HCT116 (cell line): ENCODE measurements around the gene IMPG2. TPM values are rescaled to one million over a fixed set of nuclear protein-coding genes. Genes with fewer than 3 reads are reported as not detected.

Experiments used
- ATAC-seq: fragments of 200-7000 bp; cut with Tn5 transposase; 2 replicates; pipeline ENCODE4 v1.9.1; 2020; ENCODE audit warnings: mild to moderate bottlenecking, moderate library complexity
- BruUV-seq: library from RNA; stranded (reverse); fragments of 400-500 nt; replicated peaks from 2 replicates; lab custom pipeline; 2021; lab: Mats Ljungman, UMichigan
- CTCF ChIA-PET: fragments of 300-600 bp; sonication (Branson Sonifier 250); formaldehyde crosslinking; loops from one replicate; lab custom pipeline; 2021; ENCODE audit warnings: antibody characterized with exemption; lab: Charles Lee
- POLR2A ChIA-PET: fragments of 300-600, 350-600 bp; sonication (Branson Sonifier 250); formaldehyde crosslinking; loops from one replicate; lab custom pipeline; 2021; ENCODE audit warnings: antibody characterized with exemption; lab: Charles Lee
- RAD21 ChIA-PET, 2 experiments: fragments of 300-600 bp; sonication (Branson Sonifier 250); formaldehyde crosslinking; loops; one replicate each; lab custom pipeline; 2023; ENCODE audit warnings: low total read pairs in 2 of 2; ENCODE audit not compliant: uncharacterized antibody in 2 of 2, unreplicated experiment in 2 of 2, low non-redundant PET in 1 of 2; lab: Charles Lee
- DNase-seq: peaks from one replicate; pipeline ENCODE4 v3.0.0-alpha.2; 2010; ENCODE audit warnings: low read depth, low spot score
- H2AFZ ChIP-seq: fragments of 200-600 bp; shearing (Covaris generic), sonication (generic); 2 replicates; pipeline ENCODE4 v1.6.1; 2017; ENCODE audit warnings: low read depth, mixed run types, mixed read lengths, antibody characterized with exemption, low read length; ENCODE audit not compliant: poor library complexity, severe bottlenecking
- H3K27ac ChIP-seq: 2 replicates; pipeline ENCODE4 v1.5.1; 2012; ENCODE audit warnings: low read depth, low read length
- H3K27me3 ChIP-seq: fragments of 200-600 bp; sonication (generic); 2 replicates; pipeline ENCODE4 v1.6.1; 2016; ENCODE audit warnings: mixed run types, low read length, mixed read lengths; ENCODE audit not compliant: insufficient read depth
- H3K36me3 ChIP-seq, 2 experiments: fragments of 200-500 bp in 1 of 2; fragments of 200-600 bp in 1 of 2; sonication (Bioruptor generic) in 1 of 2; sonication (generic) in 1 of 2; 2 replicates each; pipeline versions ENCODE4 v1.5.1 to v1.6.1; 2014 to 2016; ENCODE audit warnings: low read length in 2 of 2, inconsistent platforms in 1 of 2, mixed read lengths in 1 of 2, mixed run types in 1 of 2; ENCODE audit not compliant: insufficient read depth in 2 of 2, control insufficient read depth in 1 of 2
- H3K4me1 ChIP-seq, 2 experiments: fragments of 200-600 bp in 1 of 2; sonication (generic) in 1 of 2; 2 replicates each; pipeline versions ENCODE4 v1.5.1 to v1.6.1; 2012 to 2017; ENCODE audit warnings: low read length in 2 of 2, inconsistent platforms in 1 of 2, mild to moderate bottlenecking in 1 of 2, mixed read lengths in 1 of 2, mixed run types in 1 of 2, moderate library complexity in 1 of 2; ENCODE audit not compliant: insufficient read depth in 2 of 2, control insufficient read depth in 1 of 2
- H3K4me2 ChIP-seq: fragments of 200-600 bp; sonication (generic); 2 replicates; pipeline ENCODE4 v1.6.1; 2017; ENCODE audit warnings: mixed run types, low read length, mixed read lengths
- H3K4me3 ChIP-seq, 2 experiments: fragments of 200-600 bp in 1 of 2; sonication (generic) in 1 of 2; replicated peaks in 1 of 2; 2 replicates each; pipeline ENCODE4 v1.5.1; 2011 to 2016; ENCODE audit warnings: low read length in 2 of 2, control low read depth in 1 of 2, low read depth in 1 of 2, mild to moderate bottlenecking in 1 of 2, mixed read lengths in 1 of 2, mixed run types in 1 of 2
- H3K79me2 ChIP-seq: fragments of 200-600 bp; sonication (generic); 2 replicates; pipeline ENCODE4 v1.6.1; 2017; ENCODE audit warnings: mild to moderate bottlenecking, mixed run types, low read length, moderate library complexity, mixed read lengths; ENCODE audit not compliant: insufficient read depth
- H3K9ac ChIP-seq: fragments of 200-600 bp; sonication (generic); 2 replicates; pipeline ENCODE4 v1.6.1; 2016; ENCODE audit warnings: low read length, mixed read lengths
- H3K9me2 ChIP-seq: fragments of 200-600 bp; sonication (generic), shearing (Covaris generic); 2 replicates; pipeline ENCODE4 v1.6.1; 2017; ENCODE audit warnings: mixed run types, mild to moderate bottlenecking, moderate library complexity; ENCODE audit not compliant: insufficient read depth
- H3K9me3 ChIP-seq, 2 experiments: fragments of 200-500 bp in 1 of 2; fragments of 200-600 bp in 1 of 2; sonication (Bioruptor generic) in 1 of 2; sonication (generic) in 1 of 2; 2 replicates each; pipeline ENCODE4 v1.6.1; 2014 to 2017; ENCODE audit warnings: low read length in 2 of 2, mixed read lengths in 2 of 2, inconsistent platforms in 1 of 2, low read depth in 1 of 2, mild to moderate bottlenecking in 1 of 2, mixed run types in 1 of 2, moderate library complexity in 1 of 2; ENCODE audit not compliant: control insufficient read depth in 1 of 2, insufficient read depth in 1 of 2
- H4K20me1 ChIP-seq: fragments of 200-600 bp; sonication (generic), shearing (Covaris generic); 2 replicates; pipeline ENCODE4 v1.6.1; 2017; ENCODE audit warnings: mixed run types, mild to moderate bottlenecking, moderate library complexity; ENCODE audit not compliant: insufficient read depth
- CBX3 ChIP-seq: IDR thresholded peaks from 2 replicates; pipeline ENCODE4 v1.6.1; 2012; ENCODE audit warnings: low read depth
- CEBPB ChIP-seq: IDR thresholded peaks from 2 replicates; pipeline ENCODE4 v1.6.1; 2012; ENCODE audit warnings: low read depth
- EGR1 ChIP-seq: IDR thresholded peaks from 2 replicates; pipeline ENCODE4 v1.6.1; 2012; ENCODE audit warnings: low read depth
- ELF1 ChIP-seq: IDR thresholded peaks from 2 replicates; pipeline ENCODE4 v1.6.1; 2012; ENCODE audit warnings: low read depth, borderline replicate concordance
- EZH2 ChIP-seq: fragments of 200-600 bp; sonication (generic); IDR thresholded peaks from 2 replicates; pipeline ENCODE4 v1.6.1; 2017; ENCODE audit warnings: antibody characterized with exemption, mixed run types
- EZH2phosphoT487 ChIP-seq: fragments of 200-600 bp; IDR thresholded peaks from 2 replicates; pipeline ENCODE4 v1.6.1; 2018; ENCODE audit warnings: antibody characterized with exemption, borderline replicate concordance
- FOSL1 ChIP-seq: IDR thresholded peaks from 2 replicates; pipeline ENCODE4 v1.6.1; 2012; ENCODE audit warnings: low read depth
- JUND ChIP-seq: IDR thresholded peaks from 2 replicates; pipeline ENCODE4 v1.6.1; 2012
- POLR2AphosphoS5 ChIP-seq: IDR thresholded peaks from 2 replicates; pipeline ENCODE4 v1.6.1; 2011; ENCODE audit warnings: mild to moderate bottlenecking, low read depth, low read length, moderate library complexity
- RAD21 ChIP-seq: IDR thresholded peaks from 2 replicates; pipeline ENCODE4 v1.6.1; 2012; ENCODE audit warnings: low read depth, mild to moderate bottlenecking
- SIN3A ChIP-seq: IDR thresholded peaks from 2 replicates; pipeline ENCODE4 v1.6.1; 2012; ENCODE audit warnings: low read depth
- SP1 ChIP-seq: IDR thresholded peaks from 2 replicates; pipeline ENCODE4 v1.6.1; 2012; ENCODE audit warnings: low read depth
- SRF ChIP-seq: IDR thresholded peaks from 2 replicates; pipeline ENCODE4 v1.6.1; 2012; ENCODE audit warnings: low read depth
- TCF7L2 ChIP-seq: IDR thresholded peaks from 2 replicates; pipeline ENCODE4 v1.7.0; 2011; ENCODE audit warnings: borderline replicate concordance, inconsistent platforms; ENCODE audit not compliant: insufficient read depth, insufficient read length; ENCODE audit errors: extremely low read depth
- YY1 ChIP-seq: IDR thresholded peaks from 2 replicates; pipeline ENCODE4 v1.6.1; 2011; ENCODE audit warnings: low read length, low read depth, moderate library complexity, mild to moderate bottlenecking; ENCODE audit not compliant: insufficient replicate concordance; ENCODE audit errors: extremely low read depth
- ZFX ChIP-seq: fragments of 450-650 bp; IDR thresholded peaks from 2 replicates; pipeline ENCODE4 v1.6.1; 2017
- intact Hi-C: fragments of 100-400 bp; cut with micrococcal nuclease; formaldehyde crosslinking; loops from 2 replicates; pipeline ENCODE4 v1.10.0; 2022
- total RNA-seq: library from RNA; stranded (reverse); gene quantifications from one replicate; pipeline ENCODE4 v1.2.1, GENCODE V29; 2021; ENCODE audit not compliant: unreplicated experiment
- TF ChIP-seq, protein P1 (sequence below): IDR thresholded peaks from 2 replicates; pipeline ENCODE4 v1.6.1; 2012; ENCODE audit warnings: low read depth
- TF ChIP-seq, protein P2 (sequence below): IDR thresholded peaks from 2 replicates; pipeline ENCODE4 v1.6.1; 2011; ENCODE audit warnings: mild to moderate bottlenecking, low read length, moderate library complexity; ENCODE audit not compliant: insufficient replicate concordance; ENCODE audit errors: extremely low read depth
- TF ChIP-seq, protein P3 (sequence below): IDR thresholded peaks from 2 replicates; pipeline ENCODE4 v1.6.1; 2012
- TF ChIP-seq, protein P4 (sequence below), 3 experiments: fragments of 200-600 bp in 1 of 3; sonication (generic) in 1 of 3; IDR thresholded peaks in 2 of 3; conservative IDR thresholded peaks in 1 of 3; 2 replicates each; pipeline ENCODE4 v1.5.1; 2012 to 2017; ENCODE audit warnings: low read depth in 2 of 3, low read length in 2 of 3, antibody characterized with exemption in 1 of 3, borderline replicate concordance in 1 of 3, control low read depth in 1 of 3, mild to moderate bottlenecking in 1 of 3, mixed read lengths in 1 of 3, mixed run types in 1 of 3, moderate library complexity in 1 of 3; ENCODE audit not compliant: insufficient read depth in 1 of 3

IMPG2 gene
- total RNA-seq, 1 experiment from 2014 or later, result 0.20 TPM

DNA sequence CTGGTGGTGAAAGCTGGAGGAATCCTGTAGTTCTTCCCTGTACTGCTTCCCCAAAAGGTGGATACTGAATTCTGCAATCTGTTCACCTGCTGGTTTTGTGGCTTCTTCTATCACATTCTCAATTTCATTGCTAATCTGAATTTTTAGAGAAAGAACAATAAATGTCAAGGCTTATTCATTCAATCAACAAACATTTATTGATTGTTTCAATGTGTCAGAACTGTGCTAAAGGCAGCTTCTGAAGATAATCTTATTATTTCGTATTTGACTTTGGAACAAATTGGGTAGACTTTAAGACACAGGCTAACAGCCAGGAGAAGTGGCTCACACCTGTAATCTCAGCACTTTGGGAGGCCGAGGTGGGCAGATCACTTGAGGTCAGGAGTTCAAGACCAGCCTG is 46.8 kb downstream of the IMPG2 start:
- Histone ChIP-seq H3K4me1 (no peaks in the 10 kb centered on the region), H2AFZ (no peak overlapping the region), H3K9me2 (no peaks in the 10 kb centered on the region), H3K9ac (no peak overlapping the region), H3K4me3 (no peak overlapping the region), H3K79me2 (no peaks in the 10 kb centered on the region), H3K9me3 (no peaks in the 10 kb centered on the region), H3K36me3 (no peaks in the 10 kb centered on the region), H4K20me1 (no peaks in the 10 kb centered on the region), H3K4me2 (no peak overlapping the region), H3K27me3 (no peaks in the 10 kb centered on the region), H3K27ac (no peak overlapping the region)
- TF ChIP-seq TCF7L2 (no peak), ELF1 (no peak), EZH2 (no peak), RAD21 (no peak), POLR2AphosphoS5 (no peak), JUND (no peak), SIN3A (no peak), ZFX (no peak), EGR1 (no peak), FOSL1 (no peak), CEBPB (no peak), CBX3 (no peak), SRF (no peak), YY1 (no peak), SP1 (no peak), EZH2phosphoT487 (no peak)
- TF ChIP-seq, protein P1, sequence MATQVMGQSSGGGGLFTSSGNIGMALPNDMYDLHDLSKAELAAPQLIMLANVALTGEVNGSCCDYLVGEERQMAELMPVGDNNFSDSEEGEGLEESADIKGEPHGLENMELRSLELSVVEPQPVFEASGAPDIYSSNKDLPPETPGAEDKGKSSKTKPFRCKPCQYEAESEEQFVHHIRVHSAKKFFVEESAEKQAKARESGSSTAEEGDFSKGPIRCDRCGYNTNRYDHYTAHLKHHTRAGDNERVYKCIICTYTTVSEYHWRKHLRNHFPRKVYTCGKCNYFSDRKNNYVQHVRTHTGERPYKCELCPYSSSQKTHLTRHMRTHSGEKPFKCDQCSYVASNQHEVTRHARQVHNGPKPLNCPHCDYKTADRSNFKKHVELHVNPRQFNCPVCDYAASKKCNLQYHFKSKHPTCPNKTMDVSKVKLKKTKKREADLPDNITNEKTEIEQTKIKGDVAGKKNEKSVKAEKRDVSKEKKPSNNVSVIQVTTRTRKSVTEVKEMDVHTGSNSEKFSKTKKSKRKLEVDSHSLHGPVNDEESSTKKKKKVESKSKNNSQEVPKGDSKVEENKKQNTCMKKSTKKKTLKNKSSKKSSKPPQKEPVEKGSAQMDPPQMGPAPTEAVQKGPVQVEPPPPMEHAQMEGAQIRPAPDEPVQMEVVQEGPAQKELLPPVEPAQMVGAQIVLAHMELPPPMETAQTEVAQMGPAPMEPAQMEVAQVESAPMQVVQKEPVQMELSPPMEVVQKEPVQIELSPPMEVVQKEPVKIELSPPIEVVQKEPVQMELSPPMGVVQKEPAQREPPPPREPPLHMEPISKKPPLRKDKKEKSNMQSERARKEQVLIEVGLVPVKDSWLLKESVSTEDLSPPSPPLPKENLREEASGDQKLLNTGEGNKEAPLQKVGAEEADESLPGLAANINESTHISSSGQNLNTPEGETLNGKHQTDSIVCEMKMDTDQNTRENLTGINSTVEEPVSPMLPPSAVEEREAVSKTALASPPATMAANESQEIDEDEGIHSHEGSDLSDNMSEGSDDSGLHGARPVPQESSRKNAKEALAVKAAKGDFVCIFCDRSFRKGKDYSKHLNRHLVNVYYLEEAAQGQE, result no peak
- TF ChIP-seq, protein P2, sequence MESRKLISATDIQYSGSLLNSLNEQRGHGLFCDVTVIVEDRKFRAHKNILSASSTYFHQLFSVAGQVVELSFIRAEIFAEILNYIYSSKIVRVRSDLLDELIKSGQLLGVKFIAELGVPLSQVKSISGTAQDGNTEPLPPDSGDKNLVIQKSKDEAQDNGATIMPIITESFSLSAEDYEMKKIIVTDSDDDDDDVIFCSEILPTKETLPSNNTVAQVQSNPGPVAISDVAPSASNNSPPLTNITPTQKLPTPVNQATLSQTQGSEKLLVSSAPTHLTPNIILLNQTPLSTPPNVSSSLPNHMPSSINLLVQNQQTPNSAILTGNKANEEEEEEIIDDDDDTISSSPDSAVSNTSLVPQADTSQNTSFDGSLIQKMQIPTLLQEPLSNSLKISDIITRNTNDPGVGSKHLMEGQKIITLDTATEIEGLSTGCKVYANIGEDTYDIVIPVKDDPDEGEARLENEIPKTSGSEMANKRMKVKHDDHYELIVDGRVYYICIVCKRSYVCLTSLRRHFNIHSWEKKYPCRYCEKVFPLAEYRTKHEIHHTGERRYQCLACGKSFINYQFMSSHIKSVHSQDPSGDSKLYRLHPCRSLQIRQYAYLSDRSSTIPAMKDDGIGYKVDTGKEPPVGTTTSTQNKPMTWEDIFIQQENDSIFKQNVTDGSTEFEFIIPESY, result no peak
- TF ChIP-seq, protein P3, sequence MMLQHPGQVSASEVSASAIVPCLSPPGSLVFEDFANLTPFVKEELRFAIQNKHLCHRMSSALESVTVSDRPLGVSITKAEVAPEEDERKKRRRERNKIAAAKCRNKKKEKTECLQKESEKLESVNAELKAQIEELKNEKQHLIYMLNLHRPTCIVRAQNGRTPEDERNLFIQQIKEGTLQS, result no peak
- TF ChIP-seq, protein P4, sequence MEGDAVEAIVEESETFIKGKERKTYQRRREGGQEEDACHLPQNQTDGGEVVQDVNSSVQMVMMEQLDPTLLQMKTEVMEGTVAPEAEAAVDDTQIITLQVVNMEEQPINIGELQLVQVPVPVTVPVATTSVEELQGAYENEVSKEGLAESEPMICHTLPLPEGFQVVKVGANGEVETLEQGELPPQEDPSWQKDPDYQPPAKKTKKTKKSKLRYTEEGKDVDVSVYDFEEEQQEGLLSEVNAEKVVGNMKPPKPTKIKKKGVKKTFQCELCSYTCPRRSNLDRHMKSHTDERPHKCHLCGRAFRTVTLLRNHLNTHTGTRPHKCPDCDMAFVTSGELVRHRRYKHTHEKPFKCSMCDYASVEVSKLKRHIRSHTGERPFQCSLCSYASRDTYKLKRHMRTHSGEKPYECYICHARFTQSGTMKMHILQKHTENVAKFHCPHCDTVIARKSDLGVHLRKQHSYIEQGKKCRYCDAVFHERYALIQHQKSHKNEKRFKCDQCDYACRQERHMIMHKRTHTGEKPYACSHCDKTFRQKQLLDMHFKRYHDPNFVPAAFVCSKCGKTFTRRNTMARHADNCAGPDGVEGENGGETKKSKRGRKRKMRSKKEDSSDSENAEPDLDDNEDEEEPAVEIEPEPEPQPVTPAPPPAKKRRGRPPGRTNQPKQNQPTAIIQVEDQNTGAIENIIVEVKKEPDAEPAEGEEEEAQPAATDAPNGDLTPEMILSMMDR (IDR thresholded peaks at IDR 0.05 in 2 of 3, conservative IDR thresholded peaks at IDR 0.05 in 1 of 3; ENCODE audit: borderline replicate concordance in 1 of 3, insufficient read depth in 1 of 3, low read depth in 2 of 3, low read length in 2 of 3), result no peak
- CTCF ChIA-PET, result no interaction called here
- POLR2A ChIA-PET, result no interaction called here
- RAD21 ChIA-PET, result no interaction called here
- DNase-seq, result no peak
- ATAC-seq, result no peak
- BruUV-seq, result no TSS peak
- intact Hi-C loops, result no loop called here
